CD4-positive, alpha-beta T cell treated with Interleukin-21 for 1 hour (primary cell): ENCODE results near the gene PORCN.
A peak's percentile ranks its signal among the peaks of the same experiment; 100 is the strongest.

Experiments
- DNase-seq: peaks from one replicate; pipeline ENCODE4 v3.0.0-alpha.2; 2020

The PORCN gene

DNA sequence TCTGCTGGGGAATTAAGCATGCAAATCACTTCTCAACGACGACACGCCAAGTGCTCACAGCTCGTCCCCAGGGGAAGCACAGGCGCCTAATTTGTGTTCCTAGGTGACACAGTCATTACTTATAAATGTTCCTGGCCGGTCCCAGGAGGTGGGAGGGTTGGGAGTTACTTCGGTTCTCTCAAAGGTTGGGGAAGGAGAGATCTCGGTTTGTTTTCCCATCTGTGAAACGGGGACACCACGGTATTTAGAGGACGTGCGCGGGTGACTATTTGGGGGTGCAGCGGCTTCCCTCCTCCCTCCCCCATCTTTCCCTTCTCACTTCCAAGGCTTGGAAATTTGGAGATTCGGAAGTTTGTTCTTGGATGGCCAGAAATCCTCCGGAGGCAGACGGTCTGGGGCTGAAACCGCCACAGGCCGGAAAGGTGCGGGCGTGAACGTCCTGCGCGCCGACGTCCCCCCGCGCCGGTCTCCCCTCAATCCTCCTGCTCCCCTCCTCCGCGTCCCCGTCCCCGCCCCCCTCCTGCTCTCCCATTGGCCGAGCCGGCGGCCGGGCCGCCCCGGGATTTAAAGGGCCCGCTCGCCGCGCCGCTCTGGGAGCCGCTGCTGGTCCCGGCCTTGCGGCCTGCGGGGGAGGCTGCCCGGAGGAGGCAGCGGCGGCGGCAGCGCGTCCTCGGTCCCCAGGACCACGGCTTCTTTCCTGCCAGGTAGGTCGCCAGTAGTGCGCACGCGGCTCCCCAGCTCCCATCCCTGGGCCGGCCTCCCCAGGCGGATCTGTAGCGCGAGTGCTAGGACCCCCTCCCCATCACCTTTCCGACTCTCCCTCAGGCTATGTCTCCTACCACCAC is at the start of gene PORCN:
Gene PORCN (plus strand): TSS at position 593 of the 845 bp plus-strand sequence. CDS start 829 bp downstream, outside the sequence.
- peak; percentile 82 for DNase-seq

DNA sequence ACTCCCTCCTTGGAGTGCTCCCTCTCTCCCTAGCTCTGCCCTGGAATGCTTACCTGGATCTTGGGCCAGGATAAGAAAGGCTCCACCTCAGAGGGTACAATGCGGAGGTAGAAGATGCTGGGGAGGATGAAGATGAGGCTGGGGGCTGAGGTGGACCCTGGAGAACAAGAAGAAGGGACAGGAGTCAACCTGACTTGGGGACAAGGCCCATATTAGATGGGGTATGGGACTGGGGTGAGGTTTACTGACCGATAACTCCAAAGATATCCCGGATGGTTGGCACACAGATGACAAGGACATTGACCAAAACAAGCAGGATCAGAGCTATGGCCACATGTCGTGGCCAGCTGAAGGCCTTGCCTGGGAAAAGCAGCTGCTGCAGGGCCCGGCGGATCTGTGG is 49.3 kb upstream of the PORCN start:
- no peak for DNase-seq

DNA sequence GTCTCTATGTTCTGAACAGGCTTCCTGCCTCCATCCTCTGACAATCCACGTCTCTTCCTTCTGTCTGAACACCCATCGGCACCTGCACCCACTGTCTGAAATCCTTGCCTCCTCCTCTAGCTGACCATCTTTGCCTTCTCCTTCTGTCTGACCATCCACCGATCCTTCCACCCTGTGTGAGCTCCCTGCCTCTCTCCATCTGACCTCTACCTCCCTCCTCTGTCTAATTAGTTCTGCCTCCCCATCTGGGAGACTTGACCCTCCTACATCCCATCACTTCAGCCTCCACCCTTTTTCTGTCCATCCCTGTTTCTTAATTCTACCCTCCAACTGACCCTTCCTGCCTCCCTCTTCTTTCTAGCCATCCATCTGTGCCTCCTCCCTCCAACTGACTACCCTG is 48.8 kb upstream of the PORCN start:
- no peak for DNase-seq

DNA sequence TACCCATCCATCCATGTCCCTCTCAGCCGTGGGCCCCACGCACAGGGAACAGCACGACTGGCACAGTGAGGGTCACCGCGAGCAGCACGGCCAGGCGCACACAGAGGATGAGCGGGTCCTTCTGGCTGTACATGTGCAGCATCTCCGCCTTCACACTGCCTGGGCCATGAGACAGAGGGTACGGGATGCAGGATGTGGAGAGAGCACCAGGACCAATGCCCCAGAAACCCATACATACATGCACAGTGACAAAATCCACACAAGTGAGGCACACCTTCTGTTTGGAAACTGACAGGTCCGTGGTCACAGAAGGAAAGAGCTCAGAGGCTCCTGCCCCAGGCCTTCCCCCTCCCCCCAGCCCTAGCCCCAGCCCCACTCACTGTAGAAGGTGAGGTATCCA is 48.2 kb upstream of the PORCN start:
- DNase-seq = no peak

DNA sequence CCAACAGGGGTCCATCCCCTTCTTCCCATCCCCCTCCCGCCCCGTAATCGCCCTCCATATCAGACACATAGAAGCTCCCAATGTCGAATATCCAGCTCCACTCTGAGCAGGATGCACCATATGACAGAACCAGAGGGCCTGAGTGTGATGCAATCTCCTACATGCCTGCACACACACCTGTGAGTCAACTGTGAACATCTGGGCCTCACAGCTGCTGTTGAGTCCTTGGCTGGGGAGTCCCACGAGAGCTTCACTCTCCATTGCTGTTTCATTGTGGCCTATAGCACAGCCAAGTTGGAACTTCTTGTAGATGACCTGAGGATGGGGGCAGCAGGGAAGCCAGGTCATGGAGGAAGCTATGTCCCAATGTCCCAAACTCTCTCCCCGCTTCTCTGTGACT is 47.0 kb upstream of the PORCN start:
- DNase-seq = no peak

DNA sequence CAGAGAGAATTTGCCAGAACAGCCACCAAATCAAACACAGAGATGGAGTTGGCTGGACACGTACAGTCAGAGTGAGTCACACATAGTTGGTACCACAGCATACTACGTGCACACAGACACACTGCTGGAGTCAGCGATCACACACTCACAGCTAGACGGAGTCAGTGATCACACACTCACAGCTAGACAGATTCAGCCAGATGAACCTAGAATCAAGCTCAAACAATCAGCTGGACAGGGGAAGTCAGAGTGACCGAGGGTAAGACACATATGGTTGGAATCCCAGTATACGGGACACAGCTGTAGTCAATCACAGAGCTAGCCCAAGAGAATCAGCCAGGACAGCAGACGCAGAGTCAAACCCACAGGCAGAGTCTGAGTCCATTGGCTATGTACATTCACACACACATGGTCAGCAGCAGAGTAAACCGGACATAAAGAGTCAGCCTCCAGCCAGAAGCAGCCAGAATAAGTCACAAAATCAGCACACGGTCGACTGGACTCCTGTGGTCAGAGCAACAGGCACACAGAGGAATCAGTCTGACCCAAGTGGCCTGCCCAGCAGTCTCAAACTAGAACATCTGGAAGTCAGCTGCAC is 43.4 kb upstream of the PORCN start:
- no peak for DNase-seq

DNA sequence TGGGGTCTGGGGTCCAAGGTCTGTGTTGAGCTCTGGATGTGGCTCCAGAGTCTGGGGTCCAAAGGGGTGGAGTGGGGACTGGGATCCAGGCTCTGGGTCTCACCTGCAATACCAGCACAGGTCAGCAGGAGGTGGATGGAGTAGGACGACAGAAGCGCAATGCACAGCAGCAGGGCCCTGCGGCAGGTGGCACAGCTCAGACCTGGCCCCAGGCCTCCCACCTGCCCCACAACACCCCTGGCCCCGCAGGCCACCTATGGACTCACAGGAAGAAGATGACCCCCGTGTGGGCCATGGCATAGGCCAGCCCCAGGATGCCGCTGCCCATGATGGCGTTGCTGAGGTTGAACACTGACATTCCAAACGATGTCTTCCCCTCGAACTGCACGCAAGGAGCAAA is 42.1 kb upstream of the PORCN start:
- no peak for DNase-seq

DNA sequence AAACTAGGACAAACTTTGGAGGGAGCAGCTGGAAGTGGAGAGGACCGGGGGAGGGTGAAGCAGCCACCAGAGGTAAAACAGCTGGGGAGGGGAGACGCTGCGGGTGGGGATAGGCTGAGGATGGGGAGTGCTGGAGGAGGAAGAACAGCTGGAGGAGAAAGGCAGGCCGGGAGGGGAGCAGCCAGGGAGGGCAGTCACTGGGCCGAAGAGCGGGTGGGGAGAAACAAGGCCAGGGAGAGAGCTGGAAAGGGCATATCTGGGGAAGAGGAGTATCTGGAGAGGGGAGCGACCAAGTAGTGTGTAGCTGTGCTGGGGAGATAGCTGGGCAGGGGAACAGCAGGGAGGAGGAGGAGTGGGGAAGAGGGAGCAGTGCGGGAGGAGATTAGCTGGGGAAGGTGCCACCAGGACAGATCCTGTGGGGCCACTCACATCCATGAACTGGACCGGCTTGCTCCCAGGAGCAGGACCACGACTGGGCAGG is 41.5 kb upstream of the PORCN start:
- DNase-seq = no peak

DNA sequence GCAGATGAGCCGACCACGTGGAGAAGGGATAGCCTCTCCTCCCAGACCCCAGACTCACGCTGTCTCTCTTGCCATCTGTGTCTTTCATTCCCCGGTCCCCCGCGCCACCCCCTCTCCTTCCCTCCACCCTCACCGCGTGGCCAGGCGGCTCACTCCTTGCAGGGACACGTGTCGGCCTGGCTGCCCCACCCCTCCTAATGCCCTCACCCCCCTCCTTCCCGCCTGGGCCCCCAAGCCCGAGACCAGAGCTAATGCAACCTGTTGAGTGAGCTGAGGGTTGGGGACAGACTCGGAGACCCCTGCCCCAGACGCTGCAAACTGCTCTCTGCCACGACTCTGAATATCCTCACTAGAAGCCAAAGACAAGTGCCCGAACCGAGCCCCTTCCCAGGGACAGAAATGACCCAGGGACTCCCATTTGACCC is 40.5 kb upstream of the PORCN start:
- DNase-seq = peak; percentile 27

DNA sequence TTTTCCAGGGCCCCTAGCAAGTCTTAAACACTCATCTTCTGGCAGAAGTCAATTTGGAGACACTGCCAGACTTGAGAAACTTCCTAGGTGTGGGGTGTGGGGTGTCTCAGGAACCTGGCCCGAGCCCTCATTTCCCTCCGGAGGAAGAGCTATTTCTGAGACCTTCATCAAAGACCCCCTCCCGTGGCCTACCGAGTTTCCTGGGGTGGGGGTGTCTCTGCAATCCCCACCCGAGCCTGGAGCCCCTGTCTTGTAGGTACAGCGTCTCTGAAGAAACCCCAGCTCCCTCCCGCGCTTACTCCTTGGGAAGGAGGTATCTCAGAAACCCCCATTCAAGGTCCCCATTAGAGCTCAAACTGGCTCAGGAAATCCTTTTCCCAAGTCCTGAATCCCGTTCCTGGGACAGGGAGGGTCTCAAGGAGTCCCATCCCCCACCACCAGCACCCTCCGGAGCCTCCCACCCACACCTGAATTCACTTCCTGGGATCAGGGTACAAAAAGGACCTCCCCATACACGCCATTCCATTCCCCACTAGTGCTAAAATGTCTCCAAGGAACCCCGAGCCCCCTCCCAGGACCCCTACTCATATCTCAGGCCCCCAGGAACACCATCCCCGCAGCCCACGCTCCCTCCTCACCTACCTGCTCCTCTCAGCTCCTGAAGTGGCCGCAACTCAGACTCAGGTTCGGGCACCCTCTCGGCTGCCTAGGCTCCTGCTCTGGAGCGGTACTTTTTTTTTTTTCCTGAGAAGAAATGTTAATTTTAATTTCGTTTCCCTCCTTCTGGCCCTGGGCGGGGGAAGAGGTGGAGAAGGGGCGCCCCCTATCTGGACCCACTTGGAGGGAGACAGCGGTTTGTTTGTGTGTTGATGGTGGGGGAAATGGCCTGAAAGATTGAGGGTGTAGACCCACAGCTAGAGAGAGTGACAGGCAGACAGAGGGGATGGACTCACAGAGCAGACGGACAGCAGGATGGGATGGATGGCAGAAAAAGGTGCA is 39.8 kb upstream of the PORCN start:
- DNase-seq = peak; percentile 61

DNA sequence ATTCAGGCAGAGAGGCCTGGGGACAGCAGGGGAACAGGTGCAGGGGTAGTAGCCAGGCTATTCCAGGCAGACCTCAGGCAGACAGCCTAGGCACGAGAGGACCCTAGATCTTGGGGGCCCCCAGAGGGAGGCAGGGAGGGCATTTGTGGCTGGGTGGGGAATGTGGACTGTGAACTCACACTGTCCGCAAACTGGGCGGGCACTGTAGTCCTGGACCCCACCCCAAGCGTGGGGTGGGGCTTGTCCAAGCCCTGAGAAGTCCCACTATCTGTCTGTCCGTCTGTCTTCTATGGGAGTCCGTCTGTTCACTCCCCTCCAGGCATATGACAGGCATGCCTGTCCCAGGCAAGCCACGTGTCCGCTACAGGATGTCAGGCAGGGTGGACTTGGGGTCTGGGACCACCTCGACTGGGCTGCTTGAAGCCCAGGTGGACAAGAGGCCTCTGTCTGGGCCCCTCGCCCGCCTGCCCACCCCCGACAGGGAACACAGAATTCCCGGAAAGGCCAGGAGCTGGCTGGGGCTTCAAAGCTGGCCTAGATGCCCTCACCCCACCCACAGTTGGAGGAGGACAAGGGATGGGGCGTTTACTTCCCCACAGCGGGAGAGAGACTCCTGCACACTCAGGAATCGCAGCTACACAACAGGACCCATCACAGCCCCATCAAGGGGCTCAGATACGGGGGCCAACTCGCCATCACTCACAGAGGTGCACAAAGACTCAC is 38.5 kb upstream of the PORCN start, which contains the start of gene SLC38A5:
Gene SLC38A5 (minus strand): TSS at position 151 of the 723 bp plus-strand sequence. CDS start 2,336 bp downstream, outside the sequence.
- DNase-seq = no peak

DNA sequence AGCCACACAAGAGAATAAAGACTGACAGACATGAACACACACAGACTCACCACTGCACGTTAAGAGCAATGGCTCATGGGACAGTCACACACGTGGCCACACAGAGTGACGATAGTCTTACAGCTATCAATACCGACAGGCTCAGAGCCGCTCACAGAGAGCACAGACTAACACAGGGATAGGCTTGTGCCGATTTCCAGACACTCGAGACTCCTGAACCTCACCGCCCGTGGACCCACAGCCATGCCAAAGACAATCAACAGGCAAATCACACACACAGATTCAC is 38.0 kb upstream of the PORCN start:
- no peak for DNase-seq

DNA sequence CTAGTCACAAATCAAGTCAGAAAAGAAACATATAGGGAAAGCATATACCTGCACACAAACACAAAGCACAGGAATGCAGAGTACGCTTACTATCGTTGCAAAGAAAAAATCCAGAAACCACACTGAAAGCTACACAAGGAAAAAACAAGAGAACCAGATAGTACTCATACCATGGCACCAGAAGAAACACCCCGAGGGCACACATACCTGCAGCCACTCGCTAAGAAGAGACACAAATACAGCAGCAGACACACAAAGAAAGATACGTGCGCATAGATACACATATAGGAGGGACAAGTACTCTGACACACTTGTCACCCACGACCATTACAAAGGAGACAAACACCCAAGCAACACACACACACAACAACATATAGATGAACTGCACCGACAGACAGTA is 37.3 kb upstream of the PORCN start:
- no peak for DNase-seq

DNA sequence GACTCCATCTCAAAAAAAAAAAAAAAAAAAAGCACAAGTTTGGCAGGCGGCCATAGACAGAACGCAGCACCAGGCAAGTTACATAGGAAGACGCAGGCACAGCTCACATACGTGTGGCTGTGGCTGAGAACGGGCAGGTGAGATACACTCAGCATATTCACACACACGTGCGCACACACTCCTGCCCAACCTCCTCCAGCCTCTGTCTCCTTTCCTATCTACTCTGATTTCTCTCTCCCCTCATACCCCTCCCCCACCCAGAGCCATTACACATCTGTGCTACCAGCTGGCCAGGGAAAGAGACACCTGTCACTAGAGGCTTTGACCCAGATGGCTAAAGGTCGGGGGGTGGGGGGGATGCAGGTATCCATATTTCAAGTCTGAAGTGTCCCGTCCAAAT is 36.6 kb upstream of the PORCN start:
- no peak for DNase-seq

DNA sequence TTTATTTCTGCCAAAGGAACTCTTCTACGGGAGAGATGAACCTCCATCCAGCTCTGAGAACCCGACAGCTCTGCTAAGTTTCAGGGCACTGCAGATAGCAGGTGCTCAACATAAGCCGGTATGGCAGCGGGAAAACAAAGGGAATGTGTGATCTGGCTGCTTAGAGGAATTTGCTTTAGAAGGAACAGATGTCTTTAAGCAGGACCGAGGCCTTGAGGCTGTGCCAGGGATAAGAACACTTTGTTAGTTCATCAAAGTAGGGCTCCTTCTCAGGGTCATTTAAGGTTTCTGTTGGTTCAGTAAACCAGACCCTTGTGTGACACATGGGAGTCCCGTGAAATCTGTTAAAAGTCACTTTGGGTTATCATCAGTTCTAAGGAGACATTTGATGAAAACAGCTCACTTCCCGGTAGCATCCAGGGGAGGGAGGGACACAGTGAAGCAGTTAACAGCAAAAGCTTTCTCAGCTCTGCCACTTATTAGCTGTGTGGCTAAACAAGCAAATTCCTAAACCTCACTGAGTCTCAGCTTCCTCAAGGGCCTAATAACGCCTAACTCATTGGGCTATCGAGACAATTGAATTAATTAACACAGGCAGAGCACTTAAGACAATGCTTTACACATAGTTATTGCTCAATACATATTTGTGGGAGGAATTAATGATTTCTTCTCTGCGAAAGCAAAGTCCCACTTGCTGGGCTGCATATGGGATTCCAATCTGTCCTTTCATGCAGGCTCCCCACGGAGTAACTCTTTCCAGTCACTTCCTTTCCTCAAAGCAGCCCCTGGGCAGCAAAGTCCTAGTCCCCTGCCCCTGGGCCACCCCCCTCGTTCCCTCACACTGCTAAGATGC is 35.7 kb upstream of the PORCN start:
- no peak for DNase-seq

DNA sequence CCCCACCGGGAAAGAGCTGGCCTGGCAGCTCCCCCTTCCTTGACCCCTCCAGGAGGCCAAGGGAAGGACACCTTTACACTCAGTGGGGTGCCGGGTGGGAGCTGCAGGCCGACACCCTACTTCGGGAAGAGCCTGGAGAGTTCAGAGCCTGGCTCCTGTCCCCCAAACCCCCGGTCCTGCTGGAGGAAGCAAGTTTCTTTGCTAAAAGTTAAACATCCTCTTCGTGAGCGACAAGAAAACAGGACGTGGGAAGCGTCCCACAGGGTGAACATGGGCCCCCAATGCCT is 35.1 kb upstream of the PORCN start:
- DNase-seq = no peak

DNA sequence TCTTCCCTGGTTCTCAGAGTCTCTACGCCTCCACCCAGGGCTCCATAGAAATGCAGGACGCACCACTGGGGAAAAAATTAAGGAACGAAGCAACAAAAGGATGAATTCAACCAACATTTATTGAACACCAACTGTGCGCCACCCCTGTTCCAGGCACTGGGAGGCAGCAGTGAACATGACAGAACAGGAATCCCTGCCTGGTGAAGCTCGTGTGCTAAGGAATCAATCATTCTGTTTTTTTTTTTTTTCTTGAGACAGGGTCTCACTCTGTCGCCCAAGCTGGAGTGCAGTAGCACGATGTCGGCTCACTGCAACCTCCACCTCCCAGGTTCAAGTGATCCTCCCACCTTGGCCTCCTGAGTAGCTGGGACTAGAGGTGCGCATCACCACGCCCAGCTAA is 34.7 kb upstream of the PORCN start:
- no peak for DNase-seq

DNA sequence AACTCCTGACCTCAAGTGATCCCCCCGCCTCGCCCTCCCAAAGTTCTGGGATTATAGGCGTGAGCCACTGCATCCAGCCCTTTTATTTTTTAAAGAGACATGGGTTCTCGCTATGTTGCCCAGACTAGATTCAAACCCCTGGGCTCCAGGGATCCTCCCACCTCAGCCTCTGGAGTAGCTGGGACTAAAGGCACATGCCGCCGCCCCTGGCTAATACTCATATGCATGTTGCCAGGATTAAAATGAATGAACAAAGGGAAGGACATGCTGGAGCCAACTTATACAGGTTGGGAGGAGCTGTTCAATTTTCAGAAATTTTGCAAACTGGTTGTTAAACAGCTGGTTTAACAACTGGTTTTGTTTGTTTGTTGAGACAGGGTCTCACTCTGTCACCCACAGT is 34.2 kb upstream of the PORCN start:
- no peak for DNase-seq

DNA sequence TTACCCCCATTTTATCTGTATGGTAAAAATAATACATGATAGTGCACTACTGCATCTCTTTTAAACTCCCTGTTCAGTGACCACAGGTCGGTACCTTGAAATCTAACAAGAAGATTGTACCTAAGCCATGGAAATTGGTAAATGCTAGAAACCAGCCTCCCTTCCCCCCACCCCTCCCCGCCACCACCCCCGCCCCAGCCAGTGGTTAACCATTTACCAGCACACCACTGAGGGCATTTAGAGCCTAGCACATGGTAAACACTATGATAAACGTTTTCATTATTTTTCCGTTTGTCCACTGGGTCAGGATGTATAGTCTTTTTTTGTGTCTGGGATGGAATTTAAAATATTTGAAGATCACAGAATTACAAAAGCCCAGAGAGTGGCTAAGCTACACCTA is 33.5 kb upstream of the PORCN start:
- no peak for DNase-seq

DNA sequence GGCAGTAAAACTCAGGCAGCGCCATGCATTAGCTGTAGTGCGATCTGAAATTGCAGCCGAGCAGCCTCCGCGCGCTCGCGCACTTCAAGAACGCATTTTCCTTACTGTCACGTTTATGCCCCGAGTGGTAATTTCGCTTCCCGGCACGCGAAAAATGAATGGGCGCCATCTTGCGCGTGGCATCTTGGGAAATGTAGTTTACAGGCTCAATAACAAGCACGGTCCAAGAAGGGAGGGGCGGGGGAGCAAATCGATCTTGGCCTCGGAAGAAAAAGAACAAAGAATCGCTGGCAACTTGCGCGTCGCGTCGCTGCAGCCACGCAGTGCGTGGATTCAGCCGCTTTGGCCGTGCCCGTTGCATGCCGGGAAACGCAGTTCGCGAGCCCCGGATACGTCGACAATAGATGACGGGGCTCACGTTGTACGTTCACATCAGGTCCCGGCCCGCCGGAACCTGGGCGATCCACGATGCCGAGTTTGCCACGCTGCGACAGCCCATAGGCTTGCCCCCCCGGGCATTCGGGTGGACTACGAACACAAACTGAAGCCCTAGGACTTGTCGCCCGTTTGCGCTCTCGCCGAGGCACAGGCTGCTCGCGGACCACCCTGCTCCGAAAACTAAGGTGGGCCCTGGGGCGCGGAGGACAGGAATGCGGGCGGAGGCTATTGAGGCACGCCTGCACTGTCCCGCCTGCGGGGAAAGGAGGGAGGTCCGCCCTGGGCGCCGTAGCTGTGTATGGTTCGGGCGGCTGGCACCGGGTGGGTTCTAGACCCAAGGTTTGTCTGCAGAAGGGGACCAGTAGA is 32.8 kb upstream of the PORCN start, which contains the start of gene FTSJ1:
Gene FTSJ1 (plus strand): TSS at position 426 of the 804 bp plus-strand sequence. CDS start 1,849 bp downstream, outside the sequence.
- peak; percentile 95 for DNase-seq

DNA sequence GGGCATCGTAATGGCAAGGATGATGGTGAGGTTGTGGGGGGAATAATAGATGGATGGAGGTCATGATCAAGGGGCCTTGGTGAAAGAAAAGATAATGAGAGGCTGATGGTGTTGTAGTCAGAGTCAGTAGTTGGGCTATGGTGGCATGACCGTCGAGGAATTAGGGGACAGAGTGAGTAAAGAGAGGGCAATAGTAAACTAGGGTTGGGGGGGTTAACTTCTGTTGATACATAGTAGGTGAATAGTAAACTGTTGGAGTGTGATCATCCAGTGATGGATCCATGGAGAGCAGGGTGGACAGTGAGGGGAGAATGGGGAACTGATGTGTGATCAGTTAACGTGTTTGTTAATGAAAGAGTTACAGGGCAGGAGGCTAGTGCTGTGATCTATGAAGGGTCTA is 31.9 kb upstream of the PORCN start:
- no peak for DNase-seq
